ENCODE data around the gene TNIP2. TPM values are rescaled to one million over a fixed set of nuclear protein-coding genes. Genes with fewer than 3 reads are reported as not detected.
A peak's percentile ranks its signal among the peaks of the same experiment; 100 is the strongest.
"Not testable (repeated sequence)": the region's sequence is repeated elsewhere in the genome, so short reads cannot be mapped to it uniquely, and the experiment has no call there.

TNIP2 gene
- total RNA-seq, 1 donor from 2014 or later: 29.0 TPM

DNA sequence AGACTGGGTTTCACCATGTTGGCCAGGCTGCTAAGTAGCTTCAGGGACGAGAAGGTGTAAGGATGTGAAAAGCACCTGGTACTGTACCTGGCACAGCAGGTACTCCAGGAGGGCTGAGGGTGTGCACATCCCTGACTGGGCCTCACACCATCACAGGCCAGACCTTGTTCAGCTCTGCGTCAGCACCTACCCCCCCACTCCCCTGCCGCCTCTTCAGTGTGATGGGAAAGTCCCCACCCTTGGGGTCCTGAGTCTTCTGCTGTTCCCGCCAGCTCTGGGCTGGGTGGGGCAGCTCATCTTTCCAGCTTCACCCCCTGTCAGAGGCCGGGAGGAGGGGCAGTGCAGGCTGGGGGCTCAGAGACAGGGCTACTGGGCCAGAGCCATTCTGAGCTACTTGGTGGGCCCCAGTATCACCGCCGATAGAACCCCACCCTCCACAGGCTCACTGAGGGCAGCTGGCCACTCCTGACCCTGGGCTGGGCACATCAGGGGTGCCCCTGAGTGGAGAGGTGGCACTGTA, 30.1 kb upstream of the TNIP2 start:
- Mint-ChIP-seq H3K27ac (ENCODE audit: unreplicated experiment) (no peak overlapping the region), H3K27me3 (ENCODE audit: low read depth) (peaks cover 6% of the 10 kb centered on the region), H3K4me1 (ENCODE audit: low read depth) (peaks cover 3% of the 10 kb centered on the region), H3K4me3 (ENCODE audit: unreplicated experiment) (no peak overlapping the region), H3K36me3 (ENCODE audit: low read depth) (peaks cover 3% of the 10 kb centered on the region), H3K9me3 (ENCODE audit: low read depth) (peaks cover 21% of the 10 kb centered on the region)
- DNase-seq (ENCODE audit: low spot score): peak; percentile 73
- TF ChIP-seq, protein P1, sequence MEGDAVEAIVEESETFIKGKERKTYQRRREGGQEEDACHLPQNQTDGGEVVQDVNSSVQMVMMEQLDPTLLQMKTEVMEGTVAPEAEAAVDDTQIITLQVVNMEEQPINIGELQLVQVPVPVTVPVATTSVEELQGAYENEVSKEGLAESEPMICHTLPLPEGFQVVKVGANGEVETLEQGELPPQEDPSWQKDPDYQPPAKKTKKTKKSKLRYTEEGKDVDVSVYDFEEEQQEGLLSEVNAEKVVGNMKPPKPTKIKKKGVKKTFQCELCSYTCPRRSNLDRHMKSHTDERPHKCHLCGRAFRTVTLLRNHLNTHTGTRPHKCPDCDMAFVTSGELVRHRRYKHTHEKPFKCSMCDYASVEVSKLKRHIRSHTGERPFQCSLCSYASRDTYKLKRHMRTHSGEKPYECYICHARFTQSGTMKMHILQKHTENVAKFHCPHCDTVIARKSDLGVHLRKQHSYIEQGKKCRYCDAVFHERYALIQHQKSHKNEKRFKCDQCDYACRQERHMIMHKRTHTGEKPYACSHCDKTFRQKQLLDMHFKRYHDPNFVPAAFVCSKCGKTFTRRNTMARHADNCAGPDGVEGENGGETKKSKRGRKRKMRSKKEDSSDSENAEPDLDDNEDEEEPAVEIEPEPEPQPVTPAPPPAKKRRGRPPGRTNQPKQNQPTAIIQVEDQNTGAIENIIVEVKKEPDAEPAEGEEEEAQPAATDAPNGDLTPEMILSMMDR (IDR thresholded peaks at IDR 0.05): no peak

DNA sequence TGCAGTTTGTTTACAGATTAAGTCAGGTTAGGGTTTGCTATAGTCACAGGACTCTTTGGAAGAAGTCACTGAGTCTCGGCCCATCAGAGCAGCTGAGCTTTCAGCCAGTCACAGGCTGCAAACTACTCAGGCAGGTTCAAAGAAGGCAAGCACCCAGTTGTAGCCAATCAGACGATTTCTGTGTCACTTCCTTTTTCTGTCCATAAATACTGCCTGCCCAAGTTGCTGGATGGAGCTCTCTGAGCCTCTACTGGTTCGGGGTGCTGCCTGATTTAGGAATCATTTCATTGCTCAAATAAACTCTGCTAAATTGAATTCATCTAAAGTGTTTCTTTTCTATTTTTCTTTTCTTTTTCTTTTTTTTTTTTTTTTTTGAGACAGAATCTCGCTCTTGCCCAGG, 29.5 kb upstream of the TNIP2 start:
- H3K36me3 Mint-ChIP-seq (ENCODE audit: low read depth): peaks cover 3% of the 10 kb centered on the region
- DNase-seq (ENCODE audit: low spot score): peak; percentile 25
- peaks cover 3% of the 10 kb centered on the region for H3K4me1 Mint-ChIP-seq (ENCODE audit: low read depth)
- peaks cover 23% of the 10 kb centered on the region for H3K9me3 Mint-ChIP-seq (ENCODE audit: low read depth)
- TF ChIP-seq, protein P1 (IDR thresholded peaks at IDR 0.05): no peak
- H3K4me3 Mint-ChIP-seq (ENCODE audit: unreplicated experiment): no peak overlapping the region
- peaks cover 6% of the 10 kb centered on the region for H3K27me3 Mint-ChIP-seq (ENCODE audit: low read depth)
- H3K27ac Mint-ChIP-seq (ENCODE audit: unreplicated experiment): no peak overlapping the region

DNA sequence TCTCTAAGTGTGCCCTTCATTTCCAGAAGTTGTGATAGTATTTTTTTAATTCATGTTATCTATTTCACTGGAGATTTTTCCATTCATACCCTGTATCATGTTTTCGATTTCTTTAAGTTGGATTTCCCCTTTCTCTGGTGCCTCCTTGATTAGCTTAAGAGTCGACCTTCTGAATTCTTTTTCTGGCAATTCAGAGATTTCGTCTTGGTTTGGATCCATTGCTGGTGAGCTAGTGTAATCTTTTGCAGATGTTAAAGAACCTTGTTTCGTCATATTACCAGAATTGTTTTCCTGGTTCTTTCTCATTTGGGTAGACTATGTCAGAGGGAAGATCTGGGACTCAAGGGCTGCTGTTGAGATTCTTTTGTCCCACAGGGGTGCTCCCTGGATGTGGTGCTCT, 27.7 kb upstream of the TNIP2 start:
- H3K4me1 Mint-ChIP-seq (ENCODE audit: low read depth): peaks cover 3% of the 10 kb centered on the region
- no peak overlapping the region for H3K4me3 Mint-ChIP-seq (ENCODE audit: unreplicated experiment)
- H3K36me3 Mint-ChIP-seq (ENCODE audit: low read depth): peaks cover 3% of the 10 kb centered on the region
- peaks cover 6% of the 10 kb centered on the region for H3K27me3 Mint-ChIP-seq (ENCODE audit: low read depth)
- H3K27ac Mint-ChIP-seq (ENCODE audit: unreplicated experiment): no peak overlapping the region
- H3K9me3 Mint-ChIP-seq (ENCODE audit: low read depth): peaks cover 23% of the 10 kb centered on the region
- DNase-seq (ENCODE audit: low spot score): no peak
- TF ChIP-seq, protein P1 (IDR thresholded peaks at IDR 0.05): no peak

DNA sequence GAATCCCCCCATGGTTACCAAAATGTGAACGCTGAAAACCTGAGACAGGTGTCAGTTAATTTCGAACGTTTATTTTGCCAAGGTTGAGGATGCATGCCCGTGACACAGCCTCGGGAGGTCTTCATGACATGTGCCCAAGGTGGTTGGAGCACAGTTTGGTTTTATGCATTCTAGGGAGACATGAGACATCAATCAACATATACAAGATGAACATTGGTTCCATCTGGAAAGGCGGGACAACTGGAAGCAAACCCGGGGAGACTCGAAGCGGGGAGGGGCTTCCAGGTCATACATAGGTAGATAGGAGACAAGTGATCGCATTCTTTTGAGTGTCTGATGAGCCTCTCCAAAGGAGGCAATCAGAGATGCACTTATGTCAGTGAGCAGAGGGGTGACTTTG, 25.8 kb upstream of the TNIP2 start:
- no peaks in the 10 kb centered on the region for H3K4me1 Mint-ChIP-seq (ENCODE audit: low read depth)
- peaks cover 23% of the 10 kb centered on the region for H3K9me3 Mint-ChIP-seq (ENCODE audit: low read depth)
- no peak overlapping the region for H3K27ac Mint-ChIP-seq (ENCODE audit: unreplicated experiment)
- peaks cover 6% of the 10 kb centered on the region for H3K27me3 Mint-ChIP-seq (ENCODE audit: low read depth)
- TF ChIP-seq, protein P1 (IDR thresholded peaks at IDR 0.05): no peak
- no peak overlapping the region for H3K4me3 Mint-ChIP-seq (ENCODE audit: unreplicated experiment)
- peak; percentile 8 for DNase-seq (ENCODE audit: low spot score)
- H3K36me3 Mint-ChIP-seq (ENCODE audit: low read depth): peaks cover 3% of the 10 kb centered on the region

DNA sequence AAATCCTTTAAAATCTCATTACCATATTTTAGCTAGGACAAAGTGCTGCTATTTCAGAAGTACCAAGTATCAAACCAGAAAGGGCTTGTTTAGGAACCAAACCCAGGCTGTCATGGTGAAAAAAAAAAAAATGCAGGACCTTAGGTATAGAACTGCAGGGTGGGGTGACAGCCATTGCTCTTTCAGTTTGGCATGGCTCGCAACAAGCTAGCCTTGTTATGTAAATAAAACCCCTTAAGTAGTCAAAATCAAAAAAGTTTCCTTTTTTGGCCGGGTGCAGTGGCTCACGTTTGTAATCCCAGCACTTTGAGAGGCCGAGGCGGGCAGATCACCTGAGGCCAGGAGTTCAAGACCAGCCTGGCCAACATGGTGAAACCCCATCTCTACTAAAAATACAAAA, 24.5 kb upstream of the TNIP2 start:
- H3K27me3 Mint-ChIP-seq (ENCODE audit: low read depth); H3K4me1 Mint-ChIP-seq (ENCODE audit: low read depth); H3K27ac Mint-ChIP-seq (ENCODE audit: unreplicated experiment); H3K4me3 Mint-ChIP-seq (ENCODE audit: unreplicated experiment); DNase-seq (ENCODE audit: low spot score); H3K36me3 Mint-ChIP-seq (ENCODE audit: low read depth): not testable (repeated sequence)
- peaks cover 23% of the 10 kb centered on the region for H3K9me3 Mint-ChIP-seq (ENCODE audit: low read depth)

DNA sequence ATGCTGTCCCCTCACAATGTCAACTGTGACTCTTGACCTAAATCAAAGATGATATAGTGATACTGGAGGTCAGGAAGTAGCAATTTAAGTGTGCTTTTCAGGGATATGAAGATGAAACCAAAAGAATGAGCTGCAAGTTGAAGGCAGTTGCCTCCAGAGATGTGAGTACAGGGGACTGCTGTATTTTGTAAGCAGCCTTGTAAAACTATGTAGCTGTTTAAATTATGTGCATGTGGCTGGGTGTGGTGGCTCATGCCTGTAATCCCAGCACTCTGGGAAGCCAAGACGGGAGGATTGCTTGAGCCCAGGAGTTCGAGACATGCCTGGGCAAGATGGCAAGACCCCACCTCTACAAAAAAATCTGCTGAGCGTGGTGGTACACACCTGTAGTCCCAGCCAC, 15.1 kb upstream of the TNIP2 start:
- Mint-ChIP-seq H3K4me1 (ENCODE audit: low read depth) (peaks cover 8% of the 10 kb centered on the region), H3K4me3 (ENCODE audit: unreplicated experiment) (no peak overlapping the region), H3K27ac (ENCODE audit: unreplicated experiment) (no peak overlapping the region), H3K27me3 (ENCODE audit: low read depth) (no peaks in the 10 kb centered on the region), H3K9me3 (ENCODE audit: low read depth) (peaks cover 4% of the 10 kb centered on the region), H3K36me3 (ENCODE audit: low read depth) (peaks cover 2% of the 10 kb centered on the region)
- DNase-seq (ENCODE audit: low spot score): peak; percentile 14
- TF ChIP-seq, protein P1 (IDR thresholded peaks at IDR 0.05): no peak

Data from chondrocyte (in vitro differentiated cells).